Naive thymus-derived CD4-positive, alpha-beta T cell (primary cell): ENCODE measurements around the gene USP53. TPM values are rescaled to one million over a fixed set of nuclear protein-coding genes. Genes with fewer than 3 reads are reported as not detected.

Experiments
- ATAC-seq: fragments of 150-1000 bp; cut with Tn5 transposase; 2 replicates; pipeline ENCODE4 v1.10.0; 2021; ENCODE audit warnings: mild to moderate bottlenecking, moderate library complexity
- CTCF ChIA-PET: fragments of 350-600 bp; sonication (Branson Sonifier 250); formaldehyde crosslinking; loops from one replicate; lab custom pipeline; 2021; ENCODE audit warnings: antibody characterized with exemption; lab: Charles Lee
- POLR2A ChIA-PET: fragments of 350-600 bp; sonication (Branson Sonifier 250); formaldehyde crosslinking; loops from one replicate; lab custom pipeline; 2021; ENCODE audit warnings: antibody characterized with exemption, inconsistent platforms; lab: Charles Lee
- DNase-seq, 9 donors: peaks; one replicate each; pipeline versions ENCODE4 v3.0.0 to v3.0.0-alpha.2; 2020 to 2022; ENCODE audit warnings: mixed read lengths in 1 of 9
- H3K27ac ChIP-seq: one replicate; pipeline ENCODE4 v1.7.0; 2013; ENCODE audit warnings: mild to moderate bottlenecking, low read depth, low read length, moderate library complexity
- H3K27me3 ChIP-seq, 2 donors: one replicate each; pipeline ENCODE4 v1.7.0; 2013; ENCODE audit warnings: low read length in 2 of 2, mild to moderate bottlenecking in 2 of 2, moderate library complexity in 2 of 2; ENCODE audit not compliant: control insufficient read depth in 2 of 2, insufficient read depth in 2 of 2
- H3K36me3 ChIP-seq, 3 experiments: 1 replicate in 2 of 3; 2 replicates in 1 of 3; pipeline ENCODE4 v1.7.0; 2013; ENCODE audit warnings: low read length in 3 of 3, mild to moderate bottlenecking in 3 of 3, moderate library complexity in 1 of 3; ENCODE audit not compliant: insufficient read depth in 3 of 3, control insufficient read depth in 2 of 3
- H3K4me1 ChIP-seq, 2 donors: one replicate each; pipeline ENCODE4 v1.7.0; 2013; ENCODE audit warnings: low read length in 2 of 2, mild to moderate bottlenecking in 2 of 2, moderate library complexity in 1 of 2; ENCODE audit not compliant: control insufficient read depth in 2 of 2, insufficient read depth in 2 of 2
- H3K4me3 ChIP-seq: 2 replicates; pipeline ENCODE4 v1.7.0; 2013; ENCODE audit warnings: mild to moderate bottlenecking, low read length
- H3K9me3 ChIP-seq, 3 experiments: 1 replicate in 2 of 3; 2 replicates in 1 of 3; pipeline ENCODE4 v1.7.0; 2013; ENCODE audit warnings: low read length in 3 of 3; ENCODE audit not compliant: control insufficient read depth in 2 of 3
- H3K27ac Mint-ChIP-seq, 9 donors: one replicate each; pipeline ENCODE4 v1.8.0; 2020 to 2022; ENCODE audit warnings: mixed read lengths in 9 of 9, mild to moderate bottlenecking in 8 of 9, moderate library complexity in 5 of 9, inconsistent platforms in 2 of 9
- H3K27me3 Mint-ChIP-seq, 5 donors: one replicate each; pipeline ENCODE4 v1.8.0; 2021 to 2022; ENCODE audit warnings: mixed read lengths in 5 of 5, mild to moderate bottlenecking in 1 of 5
- H3K36me3 Mint-ChIP-seq, 5 donors: one replicate each; pipeline ENCODE4 v1.8.0; 2020 to 2022; ENCODE audit warnings: mixed read lengths in 5 of 5, mild to moderate bottlenecking in 3 of 5, inconsistent platforms in 1 of 5
- H3K4me1 Mint-ChIP-seq, 7 donors: one replicate each; pipeline ENCODE4 v1.8.0; 2020 to 2022; ENCODE audit warnings: mixed read lengths in 7 of 7, mild to moderate bottlenecking in 3 of 7, inconsistent platforms in 1 of 7
- H3K4me3 Mint-ChIP-seq, 10 donors: one replicate each; pipeline ENCODE4 v1.8.0; 2020 to 2022; ENCODE audit warnings: mild to moderate bottlenecking in 10 of 10, mixed read lengths in 10 of 10, moderate library complexity in 6 of 10, inconsistent platforms in 2 of 10
- H3K9me3 Mint-ChIP-seq, 11 donors: one replicate each; pipeline ENCODE4 v1.8.0; 2020 to 2022; ENCODE audit warnings: mixed read lengths in 11 of 11, mild to moderate bottlenecking in 4 of 11, inconsistent platforms in 1 of 11, moderate library complexity in 1 of 11
- intact Hi-C, 2 donors: fragments of 100-400 bp; cut with micrococcal nuclease; formaldehyde crosslinking; loops; one replicate each; pipeline ENCODE4 v1.15.1; 2023
- polyA plus RNA-seq, 2 donors: library from polyadenylated mRNA; unstranded; fragments of 300-500 nt; fragmentation: Illumina TruSeq; gene quantifications; one replicate each; pipeline ENCODE4 v1.2.3, GENCODE V29; 2021
- total RNA-seq, 6 experiments: library from RNA in 5 of 6; stranded (reverse) in 5 of 6; gene quantifications; 1 replicate in 5 of 6; 2 replicates in 1 of 6; pipeline ENCODE4 v1.2.3 and lab custom pipeline; 2021 to 2026

The USP53 gene
- total and polyA plus RNA-seq, 7 experiments from 2014 or later = 7.3 to 29.8 (median 21.2) TPM

DNA sequence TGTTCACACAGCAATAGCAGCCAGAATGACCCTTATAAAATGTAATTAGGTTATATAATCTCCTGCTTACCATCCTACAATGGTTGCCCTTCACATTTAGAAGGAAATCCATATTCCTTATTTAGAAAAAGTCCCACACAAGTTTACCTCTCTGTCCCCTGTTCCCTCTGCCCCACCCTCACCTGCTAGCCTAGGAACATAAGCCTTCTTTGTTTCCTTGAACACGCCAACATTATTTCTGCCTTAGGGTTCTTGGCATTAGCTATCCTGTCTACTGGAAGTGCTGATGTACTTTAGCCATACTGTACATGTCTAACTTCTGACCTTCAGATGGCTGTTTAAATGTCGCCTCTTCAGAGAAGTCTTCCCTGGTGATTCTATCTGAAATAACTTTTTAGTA, 28.4 kb upstream of the USP53 start:
- no peak overlapping the region for H3K4me3 ChIP-seq
- ATAC-seq = no peak
- no peaks in the 10 kb centered on the region for H3K36me3 ChIP-seq
- Mint-ChIP-seq H3K27me3 (peaks cover 0 to 7% (median 5%) of the 10 kb centered on the region in 5 donors), H3K9me3 (no peaks in the 10 kb centered on the region), H3K36me3 (no peaks in the 10 kb centered on the region), H3K4me3 (no peak overlapping the region), H3K4me1 (peaks cover 0 to 3% (median 0%) of the 10 kb centered on the region in 7 donors), H3K27ac (no peak overlapping the region)
- POLR2A ChIA-PET = no interaction called here
- H3K9me3 ChIP-seq = no peaks in the 10 kb centered on the region
- intact Hi-C loops = no loop called here
- no peaks in the 10 kb centered on the region for H3K4me1 ChIP-seq
- CTCF ChIA-PET = no interaction called here
- no peak for DNase-seq
- no peaks in the 10 kb centered on the region for H3K27me3 ChIP-seq
- H3K27ac ChIP-seq = no peak overlapping the region

DNA sequence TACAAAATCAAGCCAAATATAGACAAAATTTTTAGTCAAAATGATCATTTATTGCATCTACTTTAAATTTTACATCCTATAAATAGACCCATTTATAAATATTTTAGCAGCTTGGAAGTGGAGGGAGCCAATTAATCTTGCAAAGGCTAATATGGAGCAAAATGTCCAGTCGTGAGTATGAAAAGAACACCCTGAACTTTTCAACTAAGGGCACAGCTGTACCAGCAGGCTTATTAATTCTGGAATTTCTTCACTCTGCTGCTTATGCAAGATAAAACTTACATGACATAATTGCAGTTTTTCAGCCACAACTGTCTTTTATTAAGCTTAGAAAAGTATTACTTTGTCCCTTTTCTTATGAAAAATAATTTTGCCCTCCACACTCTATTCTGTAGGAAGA, 22.9 kb upstream of the USP53 start:
- DNase-seq = no peak
- no peak for ATAC-seq
- Mint-ChIP-seq H3K27me3 (peaks cover 0 to 7% (median 0%) of the 10 kb centered on the region in 5 donors), H3K4me3 (no peak overlapping the region), H3K36me3 (peaks cover 0 to 16% (median 11%) of the 10 kb centered on the region in 5 donors), H3K4me1 (peaks cover 0 to 14% (median 0%) of the 10 kb centered on the region in 7 donors), H3K9me3 (no peaks in the 10 kb centered on the region), H3K27ac (no peak overlapping the region)
- Histone ChIP-seq H3K4me3 (no peak overlapping the region), H3K27ac (no peak overlapping the region), H3K9me3 (no peaks in the 10 kb centered on the region), H3K27me3 (no peaks in the 10 kb centered on the region), H3K4me1 (no peaks in the 10 kb centered on the region), H3K36me3 (no peaks in the 10 kb centered on the region)
- intact Hi-C loops = no loop called here
- ChIA-PET POLR2A (no interaction called here), CTCF (interaction anchor here (0.7 kb wide), 2 partner anchors 236 to 442 kb away, joined by 3 read pairs; no protein-coding TSS in a partner anchor)

DNA sequence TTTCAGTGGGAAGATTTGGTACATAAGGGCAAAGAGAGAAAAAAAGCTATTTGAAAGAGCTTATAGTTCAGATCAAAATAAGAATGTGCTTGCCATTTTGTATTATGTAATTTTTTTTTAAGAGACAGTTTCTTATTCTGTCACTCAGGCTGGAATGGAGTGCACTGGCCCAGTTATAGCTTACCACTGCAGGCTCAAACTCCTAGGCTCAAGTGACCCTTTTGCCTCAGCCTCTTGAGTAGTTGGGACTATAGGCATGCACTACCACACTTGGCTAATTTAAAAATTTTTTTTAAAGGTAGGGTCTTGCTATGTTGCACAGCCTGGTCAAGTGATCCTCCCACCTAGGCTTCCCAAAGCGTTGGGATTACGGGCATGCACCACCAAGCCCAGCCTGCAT, 22.2 kb upstream of the USP53 start:
- Histone ChIP-seq H3K9me3 (no peaks in the 10 kb centered on the region), H3K4me1 (no peaks in the 10 kb centered on the region), H3K27me3 (no peaks in the 10 kb centered on the region), H3K4me3 (no peak overlapping the region), H3K36me3 (no peaks in the 10 kb centered on the region), H3K27ac (no peak overlapping the region)
- POLR2A ChIA-PET = no interaction called here
- peaks cover 0 to 2% (median 0%) of the 10 kb centered on the region in 11 donors for H3K9me3 Mint-ChIP-seq
- ATAC-seq (no peak), DNase-seq (no peak)
- H3K4me1 Mint-ChIP-seq = peaks cover 0 to 17% (median 0%) of the 10 kb centered on the region in 7 donors
- CTCF ChIA-PET = interaction anchor here (0.7 kb wide), 1 partner anchor 443 kb away, joined by 3 read pairs; no protein-coding TSS in a partner anchor
- no peak overlapping the region for H3K4me3 Mint-ChIP-seq
- H3K27me3 Mint-ChIP-seq = peaks cover 0 to 7% (median 0%) of the 10 kb centered on the region in 5 donors
- intact Hi-C loops = no loop called here
- peaks cover 0 to 23% (median 18%) of the 10 kb centered on the region in 5 donors for H3K36me3 Mint-ChIP-seq
- H3K27ac Mint-ChIP-seq = peak overlapping the region in 1 of 9 donors; percentile 31

- Mint-ChIP-seq H3K36me3 (peaks cover 0 to 32% (median 26%) of the 10 kb centered on the region in 5 donors), H3K4me1 (peaks cover 0 to 29% (median 2%) of the 10 kb centered on the region in 7 donors), H3K27ac (no peak overlapping the region), H3K27me3 (peaks cover 0 to 5% (median 0%) of the 10 kb centered on the region in 5 donors), H3K9me3 (peaks cover 0 to 2% (median 0%) of the 10 kb centered on the region in 11 donors), H3K4me3 (no peak overlapping the region)
- intact Hi-C loops = no loop called here
- no peaks in the 10 kb centered on the region for H3K27me3 ChIP-seq
- ChIA-PET POLR2A (no interaction called here), CTCF (no interaction called here)
- H3K27ac ChIP-seq = no peak overlapping the region
- H3K4me1 ChIP-seq = no peaks in the 10 kb centered on the region
- DNase-seq = no peak
- H3K9me3 ChIP-seq = no peaks in the 10 kb centered on the region
- ATAC-seq = no peak
- H3K4me3 ChIP-seq = no peak overlapping the region
- no peaks in the 10 kb centered on the region for H3K36me3 ChIP-seq
Observed at GRCh38 chr4:119191505-119191904, 21.0 kb upstream of the USP53 start.

GRCh38 chr4:119197772-119198212, 14.7 kb upstream of the USP53 start:
- no peaks in the 10 kb centered on the region for H3K9me3 ChIP-seq
- H3K27ac Mint-ChIP-seq = no peak overlapping the region
- ChIA-PET CTCF (no interaction called here), POLR2A (no interaction called here)
- intact Hi-C loops = no loop called here
- H3K4me3 Mint-ChIP-seq = no peak overlapping the region
- H3K4me1 Mint-ChIP-seq = peaks cover 0 to 58% (median 0%) of the 10 kb centered on the region in 7 donors
- H3K27me3 Mint-ChIP-seq = peaks cover 0 to 11% (median 7%) of the 10 kb centered on the region in 5 donors
- ATAC-seq = no peak
- peaks cover 2 to 42% (median 39%) of the 10 kb centered on the region in 5 donors for H3K36me3 Mint-ChIP-seq
- DNase-seq = no peak
- no peaks in the 10 kb centered on the region for H3K27me3 ChIP-seq
- H3K36me3 ChIP-seq = no peaks in the 10 kb centered on the region
- H3K27ac ChIP-seq = no peak overlapping the region
- H3K9me3 Mint-ChIP-seq = peaks cover 0 to 9% (median 4%) of the 10 kb centered on the region in 11 donors
- H3K4me3 ChIP-seq = no peak overlapping the region
- no peaks in the 10 kb centered on the region for H3K4me1 ChIP-seq

- H3K27ac Mint-ChIP-seq = peak overlapping the region in 1 of 9 donors; percentile 84
- H3K27ac ChIP-seq = no peak overlapping the region
- H3K9me3 ChIP-seq = no peaks in the 10 kb centered on the region
- peaks cover 0 to 8% (median 0%) of the 10 kb centered on the region in 11 donors for H3K9me3 Mint-ChIP-seq
- peak in 2 of 9 donors; percentile 16 to 27 for DNase-seq
- peaks cover 0 to 8% (median 4%) of the 10 kb centered on the region in 5 donors for H3K36me3 Mint-ChIP-seq
- no peak for ATAC-seq
- H3K27me3 Mint-ChIP-seq = peaks cover 0 to 7% (median 6%) of the 10 kb centered on the region in 5 donors
- H3K4me3 ChIP-seq = no peak overlapping the region
- peak overlapping the region in 2 of 10 donors; percentile 75 to 77 for H3K4me3 Mint-ChIP-seq
- ChIA-PET CTCF (no interaction called here), POLR2A (no interaction called here)
- H3K4me1 ChIP-seq = no peaks in the 10 kb centered on the region
- no peaks in the 10 kb centered on the region for H3K27me3 ChIP-seq
- H3K36me3 ChIP-seq = no peaks in the 10 kb centered on the region
- intact Hi-C loops = no loop called here
- H3K4me1 Mint-ChIP-seq = peaks cover 0 to 65% (median 9%) of the 10 kb centered on the region in 7 donors
Observed at GRCh38 chr4:119204916-119205315, 7.6 kb upstream of the USP53 start.

- Mint-ChIP-seq H3K4me1 (peaks cover 4 to 64% (median 8%) of the 10 kb centered on the region in 7 donors), H3K27ac (no peak overlapping the region), H3K36me3 (peaks cover 0 to 3% (median under 1%) of the 10 kb centered on the region in 5 donors), H3K4me3 (peak overlapping the region in 1 of 10 donors; percentile 77), H3K9me3 (peaks cover 0 to 4% (median 0%) of the 10 kb centered on the region in 11 donors), H3K27me3 (peaks cover 0 to 6% (median under 1%) of the 10 kb centered on the region in 5 donors)
- ChIA-PET CTCF (no interaction called here), POLR2A (no interaction called here)
- Histone ChIP-seq H3K27me3 (no peaks in the 10 kb centered on the region), H3K36me3 (no peaks in the 10 kb centered on the region), H3K27ac (no peak overlapping the region), H3K4me1 (no peaks in the 10 kb centered on the region), H3K4me3 (no peak overlapping the region), H3K9me3 (no peaks in the 10 kb centered on the region)
- ATAC-seq (no peak), DNase-seq (no peak)
- intact Hi-C loops = no loop called here
Observed at GRCh38 chr4:119205690-119206089, 6.8 kb upstream of the USP53 start.
